ENCODE data around the gene SPATA2L.

The SPATA2L gene

GRCh38 chr16:89701425-89702406 is at the start of gene SPATA2L:
Gene SPATA2L (minus strand): TSS chr16:89701705. CDS start chr16:89701232, 473 bp downstream.
- peak; percentile 93 to 97 for DNase-seq

GRCh38 chr16:89749637-89750036 is 48.1 kb upstream of the SPATA2L start:
- no peak for DNase-seq

GRCh38 chr16:89748921-89749320 is 47.4 kb upstream of the SPATA2L start:
- DNase-seq = no peak

DNA sequence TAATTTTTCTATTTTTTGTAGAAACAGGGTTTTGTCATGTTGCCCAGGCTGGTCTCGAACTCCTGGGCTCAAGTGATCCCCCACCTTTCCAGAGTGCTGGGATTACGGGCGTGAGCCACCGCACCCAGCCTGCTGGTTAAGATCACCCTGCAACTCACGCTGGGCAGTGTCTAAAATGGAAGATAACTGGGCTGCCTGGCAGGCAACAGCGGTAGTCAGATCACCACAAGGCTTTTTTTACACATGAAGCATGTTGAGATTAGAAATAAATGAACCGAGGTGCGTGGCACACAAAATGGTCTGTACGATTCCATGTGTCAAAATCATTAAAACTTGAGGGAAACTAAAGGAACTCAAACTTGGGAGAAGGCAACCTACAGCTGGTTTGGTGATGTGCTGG is 46.6 kb upstream of the SPATA2L start:
- DNase-seq = no peak

- DNase-seq = no peak
These were observed 44.5 kb upstream of the SPATA2L start for GRCh38 chr16:89746043-89746442.

DNA sequence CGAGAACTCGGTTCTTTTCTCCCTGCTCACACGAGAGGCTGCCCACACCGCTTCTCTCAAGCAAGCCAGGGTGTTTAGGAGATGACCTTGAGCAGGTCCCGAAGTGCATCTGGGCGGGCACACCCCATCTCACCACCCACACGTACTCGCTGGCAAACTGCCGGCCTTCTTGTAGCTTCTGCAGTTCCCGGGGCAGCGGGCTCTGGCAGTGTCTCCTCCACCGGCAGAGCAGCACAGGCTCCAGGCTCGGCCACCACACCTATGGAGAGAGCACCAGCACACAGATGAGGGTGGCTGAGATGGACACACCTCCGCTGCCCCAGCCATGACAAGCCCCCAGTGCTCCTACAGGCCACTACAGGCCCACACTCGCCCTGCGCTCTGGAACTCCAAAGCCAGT is 43.3 kb upstream of the SPATA2L start:
- DNase-seq = no peak

DNA sequence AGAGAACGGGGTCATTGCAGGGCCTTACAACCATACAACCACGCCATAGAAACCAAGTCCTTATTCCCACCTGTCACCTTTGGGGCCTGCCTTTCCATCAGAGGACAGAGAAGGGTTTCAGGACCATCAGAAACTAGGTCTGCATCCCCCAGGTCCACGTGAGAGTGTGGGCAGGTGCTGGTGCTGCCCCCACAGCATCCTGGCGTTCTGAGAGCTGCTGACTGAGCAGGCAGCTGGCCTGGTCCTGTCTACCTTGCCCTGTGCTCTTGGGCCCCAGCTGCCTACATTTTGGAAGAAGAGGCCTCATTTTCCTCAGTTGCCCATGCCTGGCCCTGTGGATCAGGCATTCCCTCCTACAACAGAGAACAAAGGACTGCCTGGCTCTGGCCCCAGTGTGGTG is 41.4 kb upstream of the SPATA2L start:
- DNase-seq = no peak

DNA sequence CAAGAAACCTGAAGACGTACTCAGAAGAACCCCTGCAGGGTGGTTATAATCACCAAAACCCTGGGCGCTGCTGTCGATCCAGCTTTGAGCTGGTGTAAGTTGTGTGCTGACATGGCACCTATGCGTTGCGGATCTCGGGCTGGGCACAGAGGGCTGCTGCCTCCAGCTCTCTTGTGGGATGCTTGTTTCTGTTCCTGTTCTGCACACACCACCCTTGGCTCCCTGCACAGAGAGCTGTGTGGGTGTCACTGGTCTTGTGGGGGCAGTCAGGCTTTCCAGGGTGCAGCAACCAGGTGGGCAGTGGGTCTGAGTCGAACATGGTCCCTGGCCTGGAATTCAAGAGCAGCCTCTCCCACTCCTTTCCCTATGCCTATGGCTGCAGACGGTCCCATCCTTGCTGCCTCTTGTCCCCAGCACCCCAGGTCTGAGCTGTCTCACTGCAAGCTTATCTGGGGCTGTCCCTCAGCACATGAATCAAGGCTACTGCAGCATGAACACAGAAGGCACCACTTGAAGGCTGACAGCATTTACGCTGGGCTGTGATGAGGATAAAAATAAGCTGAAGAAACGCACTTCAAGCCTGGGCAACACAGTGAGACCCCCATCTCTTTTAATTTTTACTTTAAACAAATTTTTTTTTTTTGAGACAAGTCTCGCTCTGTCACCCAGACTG is 40.0 kb upstream of the SPATA2L start:
- DNase-seq = no peak

GRCh38 chr16:89739383-89739782 is 37.9 kb upstream of the SPATA2L start:
- no peak for DNase-seq

DNA sequence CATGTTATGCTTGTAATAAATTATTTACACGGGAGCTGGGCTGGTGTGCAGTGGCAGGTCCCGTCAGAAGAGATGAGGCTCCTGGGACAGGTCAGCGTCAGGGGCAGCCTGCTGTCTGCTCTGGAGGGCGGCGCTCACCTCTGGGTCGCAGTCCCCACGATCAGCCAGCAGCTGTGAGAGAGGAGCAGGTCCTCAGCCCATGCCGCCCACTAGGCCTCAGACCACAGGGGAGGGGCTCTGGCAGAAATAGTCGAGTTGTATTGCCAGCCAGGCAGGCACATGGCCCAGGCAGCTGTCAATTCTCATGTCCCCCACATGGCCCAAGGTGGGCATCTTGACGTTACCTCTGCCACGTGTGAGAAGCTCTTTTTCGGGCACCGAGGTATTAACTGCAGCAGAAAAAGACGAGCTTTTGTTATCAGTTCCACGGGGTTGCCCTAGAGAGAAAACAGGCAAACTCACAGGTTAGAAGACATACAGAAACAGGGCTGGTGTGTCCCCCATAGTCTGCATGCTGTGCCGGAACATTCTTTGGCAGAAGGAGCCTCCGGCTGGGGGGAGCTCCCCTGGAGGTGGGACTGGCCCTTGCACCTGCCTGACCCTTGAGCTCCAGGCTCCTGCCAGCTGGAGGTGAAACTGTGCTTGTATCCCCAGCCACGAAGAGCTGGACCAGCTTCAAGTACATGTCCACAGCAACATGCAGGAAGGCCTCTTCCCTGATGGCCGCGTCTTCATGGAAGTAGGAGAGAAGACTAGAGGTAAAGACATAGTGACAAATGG is 37.2 kb upstream of the SPATA2L start:
- no peak for DNase-seq

DNA sequence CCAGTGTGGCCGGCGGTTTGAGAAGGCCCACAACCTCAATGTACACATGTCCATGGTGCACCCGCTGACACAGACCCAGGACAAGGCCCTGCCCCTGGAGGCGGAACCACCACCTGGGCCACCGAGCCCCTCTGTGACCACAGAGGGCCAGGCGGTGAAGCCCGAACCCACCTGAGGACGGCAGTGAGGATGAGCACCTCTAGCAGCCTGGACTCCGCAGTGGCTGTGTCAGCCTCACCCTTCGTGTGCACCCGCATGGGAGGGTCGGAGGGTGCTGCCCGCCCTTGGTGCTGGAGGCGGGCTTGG is 36.5 kb upstream of the SPATA2L start:
- no peak for DNase-seq

DNA sequence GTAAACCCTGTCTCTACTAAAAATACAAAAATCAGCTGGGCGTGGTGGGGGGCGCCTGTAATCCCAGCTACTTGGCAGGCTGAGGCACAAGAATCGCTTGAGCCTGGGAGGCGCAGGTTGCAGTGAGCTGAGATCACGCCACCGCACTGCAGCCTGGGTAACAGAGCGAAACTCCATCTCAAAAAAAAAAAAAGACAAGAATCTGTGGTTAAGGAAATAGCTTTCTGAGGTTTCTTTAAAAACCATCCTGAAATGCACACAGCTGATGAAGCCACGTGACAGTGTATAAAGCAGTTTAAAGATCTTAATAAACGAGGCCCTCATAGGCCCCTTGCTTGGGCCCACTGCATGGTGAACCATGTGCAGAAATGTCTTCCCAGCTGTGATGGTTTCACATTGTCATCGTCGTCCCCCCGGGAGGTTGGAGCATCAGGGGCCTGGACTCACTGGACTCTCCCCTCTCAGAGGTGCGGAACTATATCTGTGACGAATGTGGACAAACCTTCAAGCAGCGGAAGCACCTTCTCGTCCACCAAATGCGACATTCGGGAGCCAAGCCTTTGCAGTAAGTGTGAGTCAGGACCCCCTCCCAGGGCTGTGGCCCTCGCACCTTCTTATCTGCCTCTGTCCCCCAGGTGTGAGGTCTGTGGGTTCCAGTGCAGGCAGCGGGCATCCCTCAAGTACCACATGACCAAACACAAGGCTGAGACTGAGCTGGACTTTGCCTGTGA is 36.0 kb upstream of the SPATA2L start:
- no peak for DNase-seq

DNA sequence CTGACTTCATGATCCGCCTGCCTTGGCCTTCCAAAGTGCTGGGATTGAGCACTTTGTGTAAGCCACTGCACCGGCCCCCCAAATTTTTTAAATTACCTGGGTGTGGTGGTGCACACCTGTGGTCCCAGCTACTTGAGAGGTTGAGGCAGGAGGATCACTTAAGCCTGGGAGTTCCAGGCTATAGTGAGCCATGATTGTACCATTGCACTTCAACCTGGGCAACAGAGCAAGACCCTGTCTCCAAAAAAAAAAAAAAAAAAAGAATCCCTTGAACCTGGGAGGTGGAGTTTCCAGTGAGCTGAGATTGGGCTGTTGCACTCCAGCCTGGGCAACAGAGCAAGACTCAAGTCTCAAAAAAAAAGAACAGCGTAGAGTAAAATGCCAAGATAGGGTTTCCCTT is 35.0 kb upstream of the SPATA2L start:
- no peak for DNase-seq

DNA sequence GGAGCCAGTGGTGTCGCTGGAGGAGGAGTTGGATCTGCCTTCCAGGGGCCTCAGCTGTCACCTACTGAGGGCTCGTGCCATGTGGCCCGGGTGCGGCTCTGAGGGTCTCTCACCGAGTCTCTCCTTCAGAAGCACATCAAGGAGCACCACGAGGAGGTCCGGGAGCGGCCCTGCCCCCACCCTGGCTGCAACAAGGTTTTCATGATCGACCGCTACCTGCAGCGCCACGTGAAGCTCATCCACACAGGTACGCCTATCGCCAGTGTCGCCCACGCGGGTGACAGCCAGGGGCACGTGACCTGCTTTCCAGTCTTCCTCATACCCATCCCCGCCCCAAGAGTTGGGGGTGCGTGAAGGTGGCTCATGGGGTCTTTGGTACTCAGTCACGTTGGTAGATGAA is 32.3 kb upstream of the SPATA2L start:
- DNase-seq = no peak

DNA sequence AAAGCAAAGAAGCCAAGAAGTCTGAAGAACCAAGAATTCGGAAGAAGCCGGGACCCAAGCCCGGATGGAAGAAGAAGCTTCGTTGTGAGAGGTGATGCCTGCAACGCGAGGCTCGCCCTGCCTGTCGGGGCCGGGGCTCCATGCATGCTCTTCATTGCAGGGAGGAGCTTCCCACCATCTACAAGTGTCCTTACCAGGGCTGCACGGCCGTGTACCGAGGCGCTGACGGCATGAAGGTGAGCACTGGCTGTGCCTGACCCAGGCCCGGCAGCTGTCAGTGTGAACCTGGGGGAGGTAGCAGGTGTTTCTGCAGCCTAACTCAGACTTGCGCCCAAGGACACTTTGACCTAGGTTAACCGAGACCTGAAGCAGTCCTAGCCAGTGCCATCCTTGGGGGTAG is 31.8 kb upstream of the SPATA2L start:
- no peak for DNase-seq

DNA sequence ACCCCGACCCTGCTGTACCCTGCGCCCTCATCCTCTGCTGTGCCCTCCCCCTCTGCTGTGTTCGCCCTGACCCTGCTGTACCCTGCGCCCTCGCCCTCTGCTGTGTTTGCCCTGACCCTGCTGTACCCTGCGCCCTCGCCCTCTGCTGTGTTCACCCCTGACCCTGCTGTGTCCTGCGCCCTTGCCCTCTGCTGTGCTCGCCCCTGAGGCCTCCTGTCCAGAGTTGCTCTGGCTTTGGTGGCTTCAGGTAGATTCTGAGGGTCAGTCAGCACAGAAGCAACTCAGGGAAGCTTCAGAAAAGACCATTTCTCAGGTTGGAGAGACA is 31.4 kb upstream of the SPATA2L start:
- DNase-seq = no peak

DNA sequence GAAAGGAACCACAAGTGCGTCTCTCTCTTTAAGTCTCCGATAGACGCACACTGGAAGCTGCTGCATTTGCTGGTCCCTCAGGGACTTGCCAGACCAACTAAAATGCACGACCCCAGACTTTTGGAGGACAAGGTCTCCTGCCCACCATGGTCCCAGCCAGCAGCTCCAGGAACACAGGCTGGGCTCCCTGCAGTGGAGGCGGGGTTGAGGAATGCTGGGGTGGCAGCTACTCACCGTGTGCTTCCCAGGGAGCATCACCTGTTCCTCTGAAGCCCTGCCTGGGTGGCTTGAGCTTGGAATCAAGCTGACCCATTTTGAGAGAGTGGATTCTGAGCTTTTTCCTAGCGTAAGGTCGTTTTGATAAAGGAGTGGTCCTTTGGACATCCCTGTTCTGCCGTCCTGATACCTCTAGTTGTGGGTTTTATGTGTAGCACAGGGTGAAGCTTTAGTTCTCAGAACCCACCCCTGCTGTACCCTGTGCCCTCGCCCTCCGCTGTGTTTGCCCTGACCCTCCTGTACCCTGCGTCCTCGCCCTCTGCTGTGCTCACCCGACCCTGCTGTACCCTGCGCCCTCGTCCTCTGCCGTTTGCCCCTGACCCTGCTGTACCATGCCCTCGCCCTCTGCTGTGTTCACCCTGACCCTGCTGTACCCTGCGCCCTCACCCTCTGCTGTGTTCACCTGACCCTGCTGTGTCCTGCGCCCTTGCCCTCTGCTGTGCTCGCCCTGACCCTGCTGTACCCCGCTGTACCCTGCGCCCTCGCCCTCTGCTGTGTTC is 30.8 kb upstream of the SPATA2L start:
- DNase-seq = no peak

DNA sequence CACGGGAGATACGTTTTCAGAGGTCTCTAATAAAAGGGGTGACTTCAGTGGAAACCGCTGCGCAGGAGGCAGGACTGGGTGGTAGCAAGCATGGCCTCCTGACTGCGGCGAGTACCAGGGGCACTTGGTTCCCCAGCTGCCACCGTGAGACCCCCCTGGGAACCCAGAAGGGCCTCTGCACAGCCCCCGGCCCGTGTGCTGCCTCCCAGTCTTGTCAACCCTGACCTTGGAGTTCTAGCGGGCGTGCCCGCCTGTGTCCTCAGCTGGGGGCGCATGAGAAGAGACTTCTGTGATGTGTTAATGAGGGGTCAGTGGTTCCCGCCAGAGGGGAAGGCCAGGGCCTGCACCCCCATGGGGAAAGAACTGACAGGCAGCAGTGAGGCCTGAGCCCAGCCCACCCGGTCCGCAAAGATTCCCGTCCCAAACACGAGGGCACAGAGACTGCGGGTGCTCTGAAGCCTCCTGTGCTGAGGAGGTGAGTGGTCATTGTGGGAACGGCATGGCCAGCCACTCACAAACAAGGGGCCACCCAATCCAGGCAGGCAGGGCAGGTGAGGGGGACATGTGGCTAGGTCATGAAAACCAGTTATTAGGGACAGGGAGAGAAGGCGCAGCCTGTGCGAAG is 29.2 kb upstream of the SPATA2L start:
- no peak for DNase-seq

DNA sequence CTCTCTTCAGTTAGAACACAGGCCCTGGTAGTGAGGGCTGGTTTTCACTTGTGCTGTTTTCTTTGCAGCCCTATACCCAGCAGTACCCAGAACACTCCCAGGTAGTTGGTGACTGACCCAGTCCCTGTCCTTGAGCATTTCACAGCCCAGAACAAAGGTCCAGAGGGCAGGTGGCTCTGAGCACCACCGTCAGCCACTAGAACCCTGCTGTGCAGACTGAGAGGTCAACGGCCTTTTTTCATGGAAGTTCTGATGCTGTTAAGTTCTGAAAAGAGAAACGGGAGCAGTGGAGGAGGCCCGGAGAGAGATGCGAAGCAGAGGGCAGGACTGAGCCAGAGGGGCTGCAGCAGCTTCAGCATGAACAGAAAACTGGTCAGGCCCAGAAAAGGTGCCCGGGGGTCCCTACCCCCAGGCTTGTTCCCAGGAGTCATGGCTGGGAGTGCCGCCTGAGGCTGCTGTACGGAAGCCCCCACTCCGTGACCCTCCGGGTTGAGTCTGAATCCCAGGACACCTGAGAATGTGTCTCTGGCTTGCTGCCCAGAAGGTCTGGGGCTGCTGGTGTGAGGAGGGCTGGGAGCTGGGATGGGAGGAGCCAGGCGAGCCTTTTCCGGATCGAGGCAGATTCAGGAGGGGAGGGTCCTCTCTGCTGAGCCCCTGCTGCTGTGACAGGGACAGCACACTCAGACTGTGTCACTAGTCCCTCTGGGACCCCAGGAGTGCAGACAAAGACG is 28.5 kb upstream of the SPATA2L start:
- no peak for DNase-seq

DNA sequence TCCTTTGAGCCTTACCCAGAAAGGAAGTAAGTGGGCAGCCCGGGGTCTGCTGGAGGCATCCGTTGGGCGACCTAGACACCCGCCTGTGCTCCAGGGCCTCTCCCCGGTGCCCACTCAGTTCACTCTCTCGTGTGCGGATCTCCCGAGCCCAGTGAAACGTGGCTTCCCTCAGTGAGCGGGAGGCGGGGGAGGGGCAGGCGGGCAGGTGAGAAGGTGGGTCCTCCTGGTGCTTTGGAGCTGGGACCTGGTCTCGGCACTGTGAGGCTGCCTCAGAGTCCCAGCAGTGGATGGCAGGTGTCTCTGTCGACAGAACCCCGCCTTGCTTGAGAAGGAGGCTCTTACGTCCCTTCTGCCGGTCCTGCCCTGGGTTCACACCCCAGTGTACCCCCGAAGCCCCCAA is 27.8 kb upstream of the SPATA2L start:
- DNase-seq = no peak

Data from NCI-H524 (cell line).